A549 (cell line): ENCODE measurements around the gene SEC63. TPM values are rescaled to one million over a fixed set of nuclear protein-coding genes. Genes with fewer than 3 reads are reported as not detected.
A peak's percentile ranks its signal among the peaks of the same experiment; 100 is the strongest.
"Not testable (repeated sequence)": the region's sequence is repeated elsewhere in the genome, so short reads cannot be mapped to it uniquely, and the experiment has no call there.

Experiments
- ATAC-seq, 2 experiments: fragments of 200-7000 bp in 1 of 2; fragments of >200 bp in 1 of 2; cut with Nextera tagmentation in 1 of 2; cut with Tn5 transposase in 1 of 2; 3 replicates each; pipeline versions ENCODE4 v1.8.0 to v1.9.1; 2018 to 2020; ENCODE audit warnings: mild to moderate bottlenecking in 1 of 2, moderate library complexity in 1 of 2
- CTCF ChIA-PET: fragments of 300-600 bp; sonication (Branson Sonifier 250); formaldehyde crosslinking; extraction: SDS; loops from one replicate; lab custom pipeline; 2021; ENCODE audit warnings: antibody characterized with exemption, inconsistent platforms; lab: Yijun Ruan, JAX
- POLR2A ChIA-PET: fragments of 350-600 bp; formaldehyde crosslinking; extraction: SDS; loops from one replicate; lab custom pipeline; 2021; ENCODE audit warnings: antibody characterized with exemption, inconsistent platforms; lab: Yijun Ruan, JAX
- DNase-seq, 2 experiments: peaks; one replicate each; pipeline versions ENCODE4 v3.0.0 to v3.0.0-alpha.2; 2011 to 2016; ENCODE audit warnings: low read depth in 1 of 2, low spot score in 1 of 2
- FAIRE-seq: peaks from 2 replicates; lab custom pipeline; 2011; peaks lifted over from hg19 to GRCh38; lab: Jason Lieb, UNC
- H3K27ac ChIP-seq, 2 experiments: fragments of >200 bp; sonication (Bioruptor Twin); formaldehyde crosslinking; 3 replicates each; pipeline ENCODE4 v1.5.1; 2016 to 2017
- H3K4me1 ChIP-seq: fragments of >200 bp; sonication (Bioruptor Twin); formaldehyde crosslinking; 3 replicates; pipeline ENCODE4 v1.6.1; 2016
- H3K4me2 ChIP-seq: fragments of >200 bp; sonication (Bioruptor Twin); formaldehyde crosslinking; 3 replicates; pipeline ENCODE4 v1.6.1; 2016
- H3K4me3 ChIP-seq: fragments of >200 bp; sonication (Bioruptor Twin); formaldehyde crosslinking; 3 replicates; pipeline ENCODE4 v1.5.1; 2016
- H3K9me3 ChIP-seq: fragments of >200 bp; sonication (Bioruptor Twin); formaldehyde crosslinking; 3 replicates; pipeline ENCODE4 v1.6.1; 2016
- ATOH8 ChIP-seq: fragments of 250-450 bp; sonication (Bioruptor Pico); IDR thresholded peaks from 2 replicates; pipeline ENCODE4 v1.5.0; 2020; ENCODE audit warnings: low read depth, mild to moderate bottlenecking, moderate library complexity
- CHD4 ChIP-seq: fragments of 200-600 bp; sonication (generic); IDR thresholded peaks from 2 replicates; pipeline ENCODE4 v1.6.1; 2016; ENCODE audit warnings: antibody characterized with exemption, mild to moderate bottlenecking, borderline replicate concordance
- ELK1 ChIP-seq: fragments of 150-350 bp; IDR thresholded peaks from 2 replicates; pipeline ENCODE4 v1.6.1; 2014; ENCODE audit warnings: low read depth, mild to moderate bottlenecking, low read length
- FOSB ChIP-seq: fragments of 250-450 bp; sonication (Bioruptor Pico); IDR thresholded peaks from 2 replicates; pipeline ENCODE4 v1.5.0; 2020; ENCODE audit warnings: mild to moderate bottlenecking, moderate library complexity
- FOXS1 ChIP-seq: fragments of 250-450 bp; sonication (Bioruptor Pico); IDR thresholded peaks from 2 replicates; pipeline ENCODE4 v1.5.0; 2020; ENCODE audit warnings: mild to moderate bottlenecking, moderate library complexity
- HMGXB4 ChIP-seq: fragments of 250-450 bp; sonication (Bioruptor Pico); IDR thresholded peaks from 2 replicates; pipeline ENCODE4 v1.5.0; 2021; ENCODE audit warnings: mild to moderate bottlenecking, moderate library complexity, borderline replicate concordance
- HOXB13 ChIP-seq: fragments of 250-450 bp; sonication (Bioruptor Pico); IDR thresholded peaks from 2 replicates; pipeline ENCODE4 v1.5.0; 2020; ENCODE audit warnings: low read depth, mild to moderate bottlenecking, moderate library complexity
- JUN ChIP-seq, 2 experiments: fragments of >200 bp; sonication (Bioruptor Twin); formaldehyde crosslinking; IDR thresholded peaks; 2 replicates in 1 of 2; 3 replicates in 1 of 2; pipeline ENCODE4 v1.6.1; 2016 to 2017
- KDM1A ChIP-seq: fragments of 200-600 bp; sonication (generic); IDR thresholded peaks from 2 replicates; pipeline ENCODE4 v1.6.1; 2016; ENCODE audit warnings: low read depth, mild to moderate bottlenecking
- MAFK ChIP-seq: fragments of 450-650 bp; IDR thresholded peaks from 2 replicates; pipeline ENCODE4 v1.6.1; 2014; ENCODE audit not compliant: partially characterized antibody
- MAX ChIP-seq: IDR thresholded peaks from 2 replicates; pipeline ENCODE4 v1.6.1; 2012
- REST ChIP-seq: fragments of 200-600 bp; sonication (generic); IDR thresholded peaks from 2 replicates; pipeline ENCODE4 v1.6.1; 2016; ENCODE audit warnings: antibody characterized with exemption, mild to moderate bottlenecking, moderate library complexity
- RFX5 ChIP-seq: fragments of 450-650 bp; IDR thresholded peaks from 2 replicates; pipeline ENCODE4 v1.7.1; 2014; ENCODE audit warnings: antibody characterized with exemption, mild to moderate bottlenecking, moderate library complexity
- SREBF2 ChIP-seq: fragments of 450-650 bp; IDR thresholded peaks from 2 replicates; pipeline ENCODE4 v1.6.1; 2014; ENCODE audit warnings: mild to moderate bottlenecking, moderate library complexity
- USF2 ChIP-seq: fragments of 450-650 bp; IDR thresholded peaks from 2 replicates; pipeline ENCODE4 v1.6.1; 2014; ENCODE audit warnings: antibody characterized with exemption
- ZFP36 ChIP-seq: fragments of 450-650 bp; IDR thresholded peaks from 2 replicates; pipeline ENCODE4 v1.6.1; 2014; ENCODE audit warnings: borderline replicate concordance; ENCODE audit not compliant: partially characterized antibody
- WGBS: methylation state at CpG from one replicate; pipeline ENCODE4 v1.1.6; 2017; ENCODE audit errors: missing lambda C conversion rate; 5-methylcytosine and 5-hydroxymethylcytosine counted together
- polyA plus RNA-seq, 4 experiments: library from polyadenylated mRNA; depleted of rRNA in 3 of 4; stranded (reverse); fragments of >200 nt; fragmentation: RNase III in 1 of 4; extraction: RNeasy Plus Mini Kit Qiagen cat#74134 plus additional on column Dnase treatment in 1 of 4; gene quantifications; 2 replicates in 3 of 4; 3 replicates in 1 of 4; pipeline ENCODE4 v1.2.3, GENCODE V29; 2011 to 2017

Gene SEC63
- polyA plus RNA-seq, 2 of the 4 experiments (the other 2 are of a cell fraction) = 23.0 to 69.3 TPM

- FAIRE-seq = no peak
- H3K9me3 ChIP-seq = no peaks in the 10 kb centered on the region
- POLR2A ChIA-PET = no interaction called here
- CTCF ChIA-PET = interaction anchor here (1.0 to 1.2 kb wide), 2 partner anchors 10 to 22 kb away, joined by 3 to 5 read pairs; no protein-coding TSS in a partner anchor
- peak; percentile 58 for TF ChIP-seq USF2
- no peak for TF ChIP-seq SREBF2
- peak; percentile 14 for TF ChIP-seq MAFK
- TF ChIP-seq, all 56 proteins: peak for 2
- Histone ChIP-seq H3K4me2 (peak overlapping the region; percentile 71), H3K4me1 (peaks cover 22% of the 10 kb centered on the region), H3K27ac (peak overlapping the region; percentile 66 to 84), H3K4me3 (no peak overlapping the region)
- WGBS = 24% methylated on average over 9 of the region's 9 CpGs
- ATAC-seq = peak; percentile 78 to 84
- DNase-seq = peak; percentile 18 to 75
Observed at GRCh38 chr6:108002365-108003221, 44.6 kb upstream of the SEC63 start.

- peak overlapping the region; percentile 66 to 84 for H3K27ac ChIP-seq
- peak overlapping the region; percentile 71 for H3K4me2 ChIP-seq
- FAIRE-seq (no peak), ATAC-seq (peak in 1 of 2 experiments; percentile 61; a peak in 3 of 6 replicates), DNase-seq (peak in 1 of 2 experiments; percentile 9)
- no peak overlapping the region for H3K4me3 ChIP-seq
- POLR2A ChIA-PET = no interaction called here
- CTCF ChIA-PET = interaction anchor here (1.0 kb wide), 1 partner anchor 9 kb away, joined by 3 read pairs; no protein-coding TSS in a partner anchor
- TF ChIP-seq FOXS1 (CRISPR knock-in tag) (no peak), USF2 (no peak), ELK1 (no peak), MAX (no peak)
- 75% methylated on average over 5 of the region's 7 CpGs for WGBS
- no peaks in the 10 kb centered on the region for H3K9me3 ChIP-seq
- peaks cover 22% of the 10 kb centered on the region for H3K4me1 ChIP-seq
Observed at GRCh38 chr6:108001696-108002231, 43.8 kb upstream of the SEC63 start.

- ATAC-seq, H3K9me3 ChIP-seq, H3K4me2 ChIP-seq, H3K27ac ChIP-seq, FAIRE-seq, CTCF ChIA-PET, POLR2A ChIA-PET, DNase-seq, H3K4me3 ChIP-seq: not testable (repeated sequence)
- peaks cover 22% of the 10 kb centered on the region for H3K4me1 ChIP-seq
- WGBS = 87% methylated on average over 5 of the region's 5 CpGs
Observed at GRCh38 chr6:108000259-108000658, 42.3 kb upstream of the SEC63 start.

- Histone ChIP-seq H3K9me3 (no peaks in the 10 kb centered on the region), H3K4me2 (no peak overlapping the region), H3K4me1 (peaks cover 22% of the 10 kb centered on the region), H3K27ac (no peak overlapping the region), H3K4me3 (no peak overlapping the region)
- ChIA-PET CTCF (interaction anchor here (0.6 to 1.1 kb wide), 2 partner anchors 10 to 521 kb away, joined by 3 read pairs; no protein-coding TSS in a partner anchor), POLR2A (no interaction called here)
- no peak for ATAC-seq
- DNase-seq = no peak
- FAIRE-seq = no peak
- TF ChIP-seq KDM1A = no peak
- no peak for TF ChIP-seq ZFP36
- TF ChIP-seq ATOH8 (CRISPR knock-in tag) = no peak
- no peak for TF ChIP-seq HMGXB4
- TF ChIP-seq RFX5 = no peak
- no peak for TF ChIP-seq REST
- TF ChIP-seq FOXS1 (CRISPR knock-in tag) = no peak
- TF ChIP-seq JUN (IDR thresholded peaks at IDR 0.05) = no peak
- no peak for TF ChIP-seq HOXB13 (CRISPR knock-in tag)
- no peak for TF ChIP-seq CHD4
- no peak for TF ChIP-seq FOSB
Observed at GRCh38 chr6:107999341-107999740, 41.3 kb upstream of the SEC63 start.
